Bronchial epithelial cell (primary cell): ENCODE measurements around the gene TUG1. TPM values are rescaled to one million over a fixed set of nuclear protein-coding genes. Genes with fewer than 3 reads are reported as not detected.

Experiments
- DNase-seq: peaks from one replicate; pipeline ENCODE4 v3.0.0-alpha.2; 2010; ENCODE audit warnings: low read depth
- FAIRE-seq: peaks from 2 replicates; lab custom pipeline; 2011; peaks lifted over from hg19 to GRCh38; lab: Jason Lieb, UNC
- H3K27me3 ChIP-seq: 2 replicates; pipeline ENCODE4 v1.5.1; 2011; ENCODE audit warnings: low read length; ENCODE audit not compliant: control insufficient read depth, insufficient read depth
- H3K36me3 ChIP-seq: 2 replicates; pipeline ENCODE4 v1.5.1; 2011; ENCODE audit warnings: low read length; ENCODE audit not compliant: control insufficient read depth, insufficient read depth
- H3K4me3 ChIP-seq: 2 replicates; pipeline ENCODE4 v1.5.1; 2011; ENCODE audit warnings: mild to moderate bottlenecking, low read depth, low read length, control low read depth
- total RNA-seq: library from RNA; depleted of rRNA; stranded (reverse); fragments of >200 nt; gene quantifications from 2 replicates; pipeline ENCODE4 v1.2.1, GENCODE V29; 2014
- TF ChIP-seq, protein P1 (sequence below): IDR thresholded peaks from 2 replicates; pipeline ENCODE4 v1.5.1; 2011; ENCODE audit warnings: mild to moderate bottlenecking, moderate library complexity, low read length, control low read depth, inconsistent platforms; ENCODE audit not compliant: insufficient read depth, severe bottlenecking

The TUG1 gene
- total RNA-seq, 1 donor from 2014 or later, result 24.5 TPM

DNA sequence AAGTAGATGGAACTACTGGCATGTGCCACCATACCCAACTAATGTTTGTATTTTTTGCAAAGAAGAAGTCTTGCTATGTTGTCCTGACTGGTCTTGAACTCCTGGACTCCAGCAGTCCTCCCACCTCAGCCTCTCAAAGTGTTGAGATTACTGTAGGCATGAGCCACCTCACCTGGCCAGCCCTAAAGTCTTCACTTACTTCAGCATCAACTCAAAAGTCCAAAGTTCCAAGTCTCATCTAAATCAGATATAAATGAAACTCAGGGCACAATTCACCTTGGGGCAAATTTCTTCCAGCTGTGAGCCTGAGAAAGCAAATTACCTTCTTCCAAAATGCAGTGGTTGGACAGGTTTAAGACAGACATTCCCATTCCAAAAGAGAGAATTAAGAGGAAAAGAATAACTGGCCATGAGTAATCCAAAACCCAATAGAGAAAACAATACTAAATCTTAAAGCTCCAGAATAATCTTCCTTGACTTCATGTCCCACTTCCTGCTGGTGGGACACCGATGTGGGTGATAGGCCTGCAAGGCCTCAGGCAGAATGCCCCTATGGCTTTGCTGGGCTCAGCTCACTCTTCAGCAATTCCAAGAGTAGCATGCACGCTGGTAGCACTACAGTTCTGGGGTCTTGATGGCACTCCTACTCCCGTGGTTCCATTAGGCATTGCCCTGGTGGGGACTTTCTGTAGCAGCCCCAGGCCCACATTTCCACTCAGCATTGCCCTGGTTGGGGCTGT, 50.3 kb downstream of the TUG1 start:
- Histone ChIP-seq H3K27me3 (no peaks in the 10 kb centered on the region), H3K36me3 (no peaks in the 10 kb centered on the region), H3K4me3 (no peak overlapping the region)
- no peak for DNase-seq
- no peak for FAIRE-seq
- TF ChIP-seq, protein P1, sequence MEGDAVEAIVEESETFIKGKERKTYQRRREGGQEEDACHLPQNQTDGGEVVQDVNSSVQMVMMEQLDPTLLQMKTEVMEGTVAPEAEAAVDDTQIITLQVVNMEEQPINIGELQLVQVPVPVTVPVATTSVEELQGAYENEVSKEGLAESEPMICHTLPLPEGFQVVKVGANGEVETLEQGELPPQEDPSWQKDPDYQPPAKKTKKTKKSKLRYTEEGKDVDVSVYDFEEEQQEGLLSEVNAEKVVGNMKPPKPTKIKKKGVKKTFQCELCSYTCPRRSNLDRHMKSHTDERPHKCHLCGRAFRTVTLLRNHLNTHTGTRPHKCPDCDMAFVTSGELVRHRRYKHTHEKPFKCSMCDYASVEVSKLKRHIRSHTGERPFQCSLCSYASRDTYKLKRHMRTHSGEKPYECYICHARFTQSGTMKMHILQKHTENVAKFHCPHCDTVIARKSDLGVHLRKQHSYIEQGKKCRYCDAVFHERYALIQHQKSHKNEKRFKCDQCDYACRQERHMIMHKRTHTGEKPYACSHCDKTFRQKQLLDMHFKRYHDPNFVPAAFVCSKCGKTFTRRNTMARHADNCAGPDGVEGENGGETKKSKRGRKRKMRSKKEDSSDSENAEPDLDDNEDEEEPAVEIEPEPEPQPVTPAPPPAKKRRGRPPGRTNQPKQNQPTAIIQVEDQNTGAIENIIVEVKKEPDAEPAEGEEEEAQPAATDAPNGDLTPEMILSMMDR, result no peak

DNA sequence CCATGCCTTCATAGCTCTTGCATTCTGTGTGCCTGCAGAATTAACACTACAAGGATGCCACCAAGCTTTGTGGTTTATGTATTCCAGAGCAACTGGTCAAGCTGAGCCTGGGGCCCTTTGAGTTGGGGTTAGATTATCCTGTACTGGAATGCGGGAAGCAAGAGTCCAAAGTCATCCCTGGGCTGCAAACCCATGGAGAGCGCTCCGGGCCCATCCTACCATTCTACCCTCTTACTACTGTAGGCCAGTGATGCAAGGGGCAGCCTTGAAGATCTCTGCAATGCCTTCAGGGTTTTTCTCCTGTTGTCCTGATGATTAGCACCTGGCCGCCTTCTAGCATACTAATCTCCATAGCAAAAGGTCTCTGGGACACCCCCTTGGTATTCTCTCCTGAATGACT, 51.3 kb downstream of the TUG1 start:
- no peaks in the 10 kb centered on the region for H3K27me3 ChIP-seq
- no peak for FAIRE-seq
- no peaks in the 10 kb centered on the region for H3K36me3 ChIP-seq
- TF ChIP-seq, protein P1, result no peak
- DNase-seq, result no peak
- no peak overlapping the region for H3K4me3 ChIP-seq

DNA sequence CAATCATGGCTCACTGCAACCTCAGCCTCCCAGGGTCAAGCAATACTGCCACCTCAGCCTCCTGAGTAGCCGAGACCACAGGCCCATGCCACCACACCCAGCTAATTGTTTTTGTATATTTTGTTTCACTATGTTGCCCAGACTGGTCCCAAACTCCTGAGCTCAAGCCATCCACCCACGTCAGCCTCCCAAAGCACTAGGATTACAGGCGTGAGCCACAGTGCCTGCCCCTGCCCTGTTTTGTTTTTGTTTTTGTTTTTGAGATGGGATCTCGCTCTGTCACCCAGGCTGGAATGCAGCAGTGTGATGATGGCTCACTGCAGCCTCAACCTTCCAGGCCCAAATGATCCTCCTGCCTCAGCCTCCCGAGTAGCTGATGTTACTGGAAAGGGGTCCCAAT, 53.5 kb downstream of the TUG1 start:
- FAIRE-seq (no peak), DNase-seq (no peak)
- Histone ChIP-seq H3K36me3 (no peaks in the 10 kb centered on the region), H3K27me3 (no peaks in the 10 kb centered on the region), H3K4me3 (no peak overlapping the region)
- TF ChIP-seq, protein P1, result no peak

Other genes starting within 250 kb of the TUG1 start
- gene MORC2, start 491 bp upstream of the TUG1 start, total RNA-seq, result 11.0 and 12.6 TPM in 2 replicates
- gene SMTN, start 112.1 kb downstream of the TUG1 start, total RNA-seq, result 37.9 and 38.7 TPM in 2 replicates
- gene SELENOM, start 138.3 kb downstream of the TUG1 start, total RNA-seq, result 29.4 and 35.0 TPM in 2 replicates
- gene INPP5J, start 153.7 kb downstream of the TUG1 start, total RNA-seq, result under 0.01 and 0.64 TPM in 2 replicates
- under 0.01 and 0.38 TPM in 2 replicates for gene PLA2G3, start 171.2 kb downstream of the TUG1 start, total RNA-seq
- gene RNF185, start 190.9 kb downstream of the TUG1 start, total RNA-seq, result 58.4 and 73.0 TPM in 2 replicates
- 121 and 155 TPM in 2 replicates for gene LIMK2, start 243.0 kb downstream of the TUG1 start, total RNA-seq